ENCODE results near the gene ANKLE2.

- no peak; the same call in 1 of the 2 replicates for TF ChIP-seq GABPA (IDR thresholded peaks at IDR 0.05; ENCODE audit: low read depth, low read length)
- no peak for TF ChIP-seq GABPA (CRISPR knock-in tag; IDR thresholded peaks at IDR 0.05; ENCODE audit: low read depth)
- TF ChIP-seq ZSCAN5A (CRISPR knock-in tag; IDR thresholded peaks at IDR 0.05; ENCODE audit: borderline replicate concordance) = no peak
- TF ChIP-seq ELF4 (CRISPR knock-in tag; IDR thresholded peaks at IDR 0.05; ENCODE audit: borderline replicate concordance) = no peak
Measured at GRCh38 chr12:132761032-132761920, at the start of gene ANKLE2.
